Thyroid gland (tissue), 4 donors: ENCODE measurements around the gene FASN. TPM values are rescaled to one million over a fixed set of nuclear protein-coding genes. Genes with fewer than 3 reads are reported as not detected.
"Not testable (repeated sequence)": the region's sequence is repeated elsewhere in the genome, so short reads cannot be mapped to it uniquely, and the experiment has no call there.

Source experiments
- DNase-seq, 2 donors: peaks; one replicate each; pipeline ENCODE4 v3.0.0-alpha.2; 2019
- H3K27ac ChIP-seq, 3 donors: fragments of 200-600 bp; sonication (generic); 1 replicate in 2 of 3; 2 replicates in 1 of 3; pipeline ENCODE4 v1.5.1; 2016 to 2019; ENCODE audit warnings: mild to moderate bottlenecking in 1 of 3, moderate library complexity in 1 of 3
- H3K27me3 ChIP-seq: fragments of 200-600 bp; sonication (generic); one replicate; pipeline ENCODE4 v1.5.1; 2019
- H3K36me3 ChIP-seq, 2 donors: fragments of 200-600 bp; sonication (generic); one replicate each; pipeline ENCODE4 v1.5.1; 2016 to 2019
- H3K4me1 ChIP-seq, 2 donors: fragments of 200-600 bp; sonication (generic); one replicate each; pipeline ENCODE4 v1.5.1; 2017 to 2019
- H3K4me3 ChIP-seq, 3 donors: fragments of 200-600 bp; sonication (generic); replicated peaks in 1 of 3; 1 replicate in 2 of 3; 2 replicates in 1 of 3; pipeline ENCODE4 v1.5.1; 2016; ENCODE audit warnings: mild to moderate bottlenecking in 1 of 3
- H3K9me3 ChIP-seq: fragments of 200-600 bp; sonication (generic); one replicate; pipeline ENCODE4 v1.5.1; 2017
- CTCF ChIP-seq, 6 experiments: fragments of 200-600 bp in 3 of 6; fragments of 450-650 bp in 3 of 6; sonication (generic) in 3 of 6; IDR thresholded peaks; one replicate each; pipeline ENCODE4 v1.5.1; 2016 to 2019; ENCODE audit warnings: antibody characterized with exemption in 6 of 6, mild to moderate bottlenecking in 2 of 6, inconsistent platforms in 1 of 6, moderate library complexity in 1 of 6
- POLR2A ChIP-seq, 2 donors: fragments of 450-650 bp; IDR thresholded peaks; one replicate each; pipeline ENCODE4 v1.6.1; 2017; ENCODE audit warnings: antibody characterized with exemption in 2 of 2, mild to moderate bottlenecking in 2 of 2, moderate library complexity in 1 of 2
- WGBS, 2 donors: methylation state at CpG; one replicate each; pipeline ENCODE4 v1.1.5; 2017; 5-methylcytosine and 5-hydroxymethylcytosine counted together
- intact Hi-C: fragments of 100-400 bp; cut with DNase I; formaldehyde crosslinking; loops from one replicate; pipeline ENCODE4 v1.15.1; 2023
- total RNA-seq, 4 donors: library from RNA; depleted of rRNA; stranded (reverse); fragments of >200 nt; gene quantifications; one replicate each; pipeline ENCODE4 v1.2.3, GENCODE V29; 2016

FASN gene
- total RNA-seq, 4 donors from 2014 or later, result 23.5 to 92.5 (median 77.3) TPM

GRCh38 chr17:82045936-82046484 lies 52.0 kb downstream of the FASN start:
- no peak overlapping the region for H3K4me3 ChIP-seq
- WGBS, 2 donors, result 82 to 87% methylated on average over 4 to 13 of the region's 14 CpGs
- intact Hi-C loops, result no loop called here
- H3K27ac ChIP-seq, result no peak overlapping the region
- peaks cover 6 to 9% of the 10 kb centered on the region in 2 donors for H3K4me1 ChIP-seq
- DNase-seq, result no peak
- no peaks in the 10 kb centered on the region for H3K27me3 ChIP-seq
- H3K9me3 ChIP-seq, result no peaks in the 10 kb centered on the region
- H3K36me3 ChIP-seq, result peaks cover 4 to 8% of the 10 kb centered on the region in 2 donors
- no peak for TF ChIP-seq POLR2A (IDR thresholded peaks at IDR 0.05)
- no peak for TF ChIP-seq CTCF (IDR thresholded peaks at IDR 0.05)

GRCh38 chr17:82043507-82043906 lies 54.5 kb downstream of the FASN start:
- 68 to 71% methylated on average over 6 to 12 of the region's 16 CpGs for WGBS, 2 donors
- H3K9me3 ChIP-seq, result no peaks in the 10 kb centered on the region

GRCh38 chr17:82042649-82043048 lies 55.4 kb downstream of the FASN start:
- Histone ChIP-seq H3K4me1 (no peaks in the 10 kb centered on the region), H3K27ac (no peak overlapping the region), H3K36me3 (no peaks in the 10 kb centered on the region), H3K27me3 (no peaks in the 10 kb centered on the region), H3K4me3 (no peak overlapping the region), H3K9me3 (no peaks in the 10 kb centered on the region)
- WGBS, 2 donors, result 82 to 93% methylated on average over 3 to 7 of the region's 9 CpGs
- TF ChIP-seq CTCF (IDR thresholded peaks at IDR 0.05) (no peak), POLR2A (IDR thresholded peaks at IDR 0.05) (no peak)
- DNase-seq, result no peak
- intact Hi-C loops, result no loop called here

More at GRCh38 chr17:82043507-82043906, 54.5 kb downstream of the FASN start:
- TF ChIP-seq CTCF (IDR thresholded peaks at IDR 0.05) (no peak), POLR2A (IDR thresholded peaks at IDR 0.05) (no peak)
- H3K36me3 ChIP-seq, result no peaks in the 10 kb centered on the region
- no peaks in the 10 kb centered on the region for H3K4me1 ChIP-seq
- no peaks in the 10 kb centered on the region for H3K27me3 ChIP-seq
- intact Hi-C loops, result no loop called here
- no peak for DNase-seq
- no peak overlapping the region for H3K4me3 ChIP-seq
- H3K27ac ChIP-seq, result no peak overlapping the region

GRCh38 chr17:82041144-82041814 lies 56.8 kb downstream of the FASN start:
- H3K27ac ChIP-seq, result no peak overlapping the region
- H3K4me1 ChIP-seq, result peaks cover 6 to 7% of the 10 kb centered on the region in 2 donors
- no peak for DNase-seq
- H3K4me3 ChIP-seq, result no peak overlapping the region
- H3K36me3 ChIP-seq, result no peaks in the 10 kb centered on the region
- H3K9me3 ChIP-seq, result no peaks in the 10 kb centered on the region
- intact Hi-C loops, result no loop called here
- TF ChIP-seq CTCF (IDR thresholded peaks at IDR 0.05) (no peak), POLR2A (IDR thresholded peaks at IDR 0.05) (no peak)
- H3K27me3 ChIP-seq, result no peaks in the 10 kb centered on the region
- 87 to 90% methylated on average over 17 of the region's 17 CpGs for WGBS, 2 donors

GRCh38 chr17:82039695-82040299 lies 58.2 kb downstream of the FASN start:
- Histone ChIP-seq H3K27ac (no peak overlapping the region), H3K36me3 (no peaks in the 10 kb centered on the region), H3K9me3 (no peaks in the 10 kb centered on the region), H3K4me3 (no peak overlapping the region), H3K4me1 (peaks cover 7 to 15% of the 10 kb centered on the region in 2 donors), H3K27me3 (no peaks in the 10 kb centered on the region)
- intact Hi-C loops, result no loop called here
- WGBS, 2 donors, result 88 to 90% methylated on average over 7 to 8 of the region's 8 CpGs
- no peak for DNase-seq
- no peak for TF ChIP-seq CTCF (IDR thresholded peaks at IDR 0.05)
- no peak for TF ChIP-seq POLR2A (IDR thresholded peaks at IDR 0.05)

GRCh38 chr17:82038796-82039409 lies 59.1 kb downstream of the FASN start:
- H3K9me3 ChIP-seq, H3K4me3 ChIP-seq, intact Hi-C loops, H3K36me3 ChIP-seq, DNase-seq, H3K27me3 ChIP-seq, H3K27ac ChIP-seq: not testable (repeated sequence)
- WGBS, 2 donors, result 80 to 83% methylated on average over 16 of the region's 16 CpGs
- peaks cover 7 to 15% of the 10 kb centered on the region in 2 donors for H3K4me1 ChIP-seq
